Neuronal stem cell (in vitro differentiated cells): ENCODE results near the gene KIAA0040.

ENCODE experiments used
- DNase-seq: peaks from one replicate; pipeline ENCODE4 v3.0.0-alpha.2; 2013; ENCODE audit warnings: low spot score
- H2AFZ ChIP-seq: one replicate; pipeline ENCODE4 v1.6.1; 2013; ENCODE audit warnings: mild to moderate bottlenecking, low read length, inconsistent platforms
- H2AK5ac ChIP-seq: 2 replicates; pipeline ENCODE4 v1.6.1; 2013; ENCODE audit warnings: low read depth, mild to moderate bottlenecking, inconsistent platforms, low read length, moderate library complexity, mixed read lengths
- H2BK120ac ChIP-seq: 2 replicates; pipeline ENCODE4 v1.6.1; 2013; ENCODE audit warnings: low read depth, mild to moderate bottlenecking, inconsistent platforms, low read length, moderate library complexity, mixed read lengths
- H2BK12ac ChIP-seq: one replicate; pipeline ENCODE4 v1.6.1; 2013; ENCODE audit warnings: low read length, inconsistent platforms
- H2BK15ac ChIP-seq: 2 replicates; pipeline ENCODE4 v1.6.1; 2013; ENCODE audit warnings: mild to moderate bottlenecking, low read length, inconsistent platforms, mixed read lengths
- H2BK5ac ChIP-seq: one replicate; pipeline ENCODE4 v1.6.1; 2013; ENCODE audit warnings: inconsistent platforms, mild to moderate bottlenecking, low read length, moderate library complexity
- H3K14ac ChIP-seq: one replicate; pipeline ENCODE4 v1.6.1; 2013; ENCODE audit warnings: low read length, inconsistent platforms
- H3K18ac ChIP-seq: 2 replicates; pipeline ENCODE4 v1.6.1; 2013; ENCODE audit warnings: low read length, inconsistent platforms
- H3K23ac ChIP-seq: 2 replicates; pipeline ENCODE4 v1.6.1; 2013; ENCODE audit warnings: low read depth, mild to moderate bottlenecking, mixed read lengths, low read length, inconsistent platforms; ENCODE audit not compliant: poor library complexity
- H3K27ac ChIP-seq: replicated peaks from 3 replicates; pipeline ENCODE4 v1.5.1; 2013; ENCODE audit warnings: low read length, inconsistent platforms
- H3K27me3 ChIP-seq, 3 experiments: 2 replicates each; pipeline ENCODE4 v1.6.1; 2013; ENCODE audit warnings: low read length in 3 of 3, mild to moderate bottlenecking in 2 of 3, inconsistent platforms in 1 of 3, low read depth in 1 of 3, mixed read lengths in 1 of 3, moderate library complexity in 1 of 3; ENCODE audit not compliant: control insufficient read depth in 3 of 3, insufficient read depth in 3 of 3
- H3K36me3 ChIP-seq, 2 donors: replicated peaks in 1 of 2; 2 replicates each; pipeline ENCODE4 v1.6.1; 2013; ENCODE audit warnings: low read length in 2 of 2; ENCODE audit not compliant: control insufficient read depth in 2 of 2, insufficient read depth in 2 of 2
- H3K4ac ChIP-seq: 2 replicates; pipeline ENCODE4 v1.6.1; 2013; ENCODE audit warnings: inconsistent platforms, mild to moderate bottlenecking, low read length, moderate library complexity
- H3K4me1 ChIP-seq, 2 donors: 1 replicate in 1 of 2; 2 replicates in 1 of 2; pipeline ENCODE4 v1.6.1; 2013; ENCODE audit warnings: low read length in 2 of 2, low read depth in 1 of 2; ENCODE audit not compliant: control insufficient read depth in 2 of 2, insufficient read depth in 1 of 2
- H3K4me2 ChIP-seq: one replicate; pipeline ENCODE4 v1.6.1; 2013; ENCODE audit warnings: mild to moderate bottlenecking, low read length, inconsistent platforms; ENCODE audit not compliant: insufficient read depth, poor library complexity, severe bottlenecking
- H3K4me3 ChIP-seq, 2 donors: 2 replicates each; pipeline ENCODE4 v1.5.1; 2013; ENCODE audit warnings: low read length in 2 of 2, mild to moderate bottlenecking in 2 of 2, inconsistent platforms in 1 of 2, moderate library complexity in 1 of 2
- H3K79me1 ChIP-seq: one replicate; pipeline ENCODE4 v1.6.1; 2013; ENCODE audit warnings: low read depth, mild to moderate bottlenecking, inconsistent platforms, low read length, moderate library complexity
- H3K9ac ChIP-seq: one replicate; pipeline ENCODE4 v1.6.1; 2013; ENCODE audit warnings: mild to moderate bottlenecking, low read depth, low read length, inconsistent platforms; ENCODE audit not compliant: poor library complexity
- H3K9me3 ChIP-seq, 2 donors: replicated peaks in 1 of 2; 2 replicates each; pipeline versions ENCODE3 to v1.6.1; 2013; ENCODE audit warnings: low read length in 2 of 2, mild to moderate bottlenecking in 2 of 2, inconsistent platforms in 1 of 2, low read depth in 1 of 2, mixed read lengths in 1 of 2, moderate library complexity in 1 of 2; ENCODE audit not compliant: control insufficient read depth in 2 of 2, insufficient read depth in 1 of 2
- H4K8ac ChIP-seq: one replicate; pipeline ENCODE4 v1.6.1; 2013; ENCODE audit warnings: low read depth, mild to moderate bottlenecking, inconsistent platforms, low read length, moderate library complexity
- H4K91ac ChIP-seq: one replicate; pipeline ENCODE4 v1.6.1; 2013; ENCODE audit warnings: low read length, low read depth, mild to moderate bottlenecking, inconsistent platforms; ENCODE audit not compliant: poor library complexity
- WGBS, 2 donors: extraction: QIAGEN DNeasy Blood & Tissue Kit; methylation state at CpG; one replicate each; pipeline ENCODE4 v1.1.7; 2013; ENCODE audit warnings: missing lambda C conversion rate in 2 of 2, mixed read lengths in 1 of 2; ENCODE audit not compliant: insufficient read length in 2 of 2, insufficient replicate concordance in 1 of 2; ENCODE audit errors: extremely low coverage in 2 of 2; 5-methylcytosine and 5-hydroxymethylcytosine counted together

KIAA0040 gene

DNA sequence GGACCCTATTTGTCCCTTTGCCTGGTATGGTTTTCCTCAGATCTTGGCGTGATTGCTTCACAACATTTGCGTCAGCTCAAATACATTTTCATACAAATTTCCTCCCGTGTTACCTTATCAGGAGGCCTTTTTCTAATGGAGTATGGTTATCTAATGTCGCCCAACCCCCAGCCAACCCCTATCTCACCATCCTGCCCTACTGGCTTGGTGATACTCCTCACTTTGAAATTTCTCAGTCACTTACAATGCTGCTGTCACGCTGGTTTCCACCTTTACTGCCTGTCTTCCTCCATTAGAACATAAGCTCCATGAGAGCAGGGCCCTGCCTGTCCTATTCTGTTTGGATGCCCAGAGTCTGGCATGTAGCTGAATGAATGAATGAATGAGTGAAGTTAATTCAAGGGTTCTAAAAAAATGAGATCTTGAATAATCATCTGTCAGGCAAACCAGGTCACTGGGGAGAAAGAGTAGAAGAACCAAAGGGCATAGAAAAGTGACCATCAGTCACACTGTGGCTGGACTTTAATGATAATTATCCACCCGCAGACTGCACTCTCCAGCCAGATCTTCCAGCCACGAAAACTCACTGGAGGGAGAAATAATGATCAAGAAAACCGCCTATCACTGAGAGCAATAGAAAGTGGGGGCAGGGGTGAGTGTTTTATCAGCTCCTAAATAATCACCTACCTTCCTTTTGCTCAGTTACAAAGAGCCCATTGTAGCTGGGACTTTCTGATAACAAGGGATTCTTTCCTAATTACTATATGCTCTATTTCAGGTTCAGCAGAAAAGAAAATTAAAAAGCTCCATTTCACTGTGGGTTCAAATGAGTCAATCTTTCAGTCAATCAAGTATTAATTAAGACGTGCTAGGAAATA, 21.3 kb downstream of the KIAA0040 start:
- Histone ChIP-seq H3K4me2 (no peak overlapping the region), H3K4ac (no peak overlapping the region), H3K36me3 (no peaks in the 10 kb centered on the region), H2BK120ac (no peak overlapping the region), H4K91ac (peak overlapping the region; percentile 9), H2AK5ac (no peak overlapping the region), H3K9ac (no peak overlapping the region), H2BK5ac (no peak overlapping the region), H3K79me1 (no peaks in the 10 kb centered on the region), H3K9me3 (no peaks in the 10 kb centered on the region), H3K18ac (no peak overlapping the region), H2BK12ac (no peak overlapping the region), H3K4me1 (peaks cover 0 to 3% of the 10 kb centered on the region in 2 donors), H3K27ac (no peak overlapping the region), H2BK15ac (no peak overlapping the region), H3K14ac (no peak overlapping the region), H4K8ac (no peak overlapping the region), H2AFZ (no peak overlapping the region), H3K27me3 (peaks cover 0 to 5% (median 1%) of the 10 kb centered on the region in 3 experiments), H3K23ac (no peak overlapping the region), H3K4me3 (no peak overlapping the region)
- no CpG with 5 or more reads among the region's 9 CpGs for WGBS, 2 donors
- no peak for DNase-seq

DNA sequence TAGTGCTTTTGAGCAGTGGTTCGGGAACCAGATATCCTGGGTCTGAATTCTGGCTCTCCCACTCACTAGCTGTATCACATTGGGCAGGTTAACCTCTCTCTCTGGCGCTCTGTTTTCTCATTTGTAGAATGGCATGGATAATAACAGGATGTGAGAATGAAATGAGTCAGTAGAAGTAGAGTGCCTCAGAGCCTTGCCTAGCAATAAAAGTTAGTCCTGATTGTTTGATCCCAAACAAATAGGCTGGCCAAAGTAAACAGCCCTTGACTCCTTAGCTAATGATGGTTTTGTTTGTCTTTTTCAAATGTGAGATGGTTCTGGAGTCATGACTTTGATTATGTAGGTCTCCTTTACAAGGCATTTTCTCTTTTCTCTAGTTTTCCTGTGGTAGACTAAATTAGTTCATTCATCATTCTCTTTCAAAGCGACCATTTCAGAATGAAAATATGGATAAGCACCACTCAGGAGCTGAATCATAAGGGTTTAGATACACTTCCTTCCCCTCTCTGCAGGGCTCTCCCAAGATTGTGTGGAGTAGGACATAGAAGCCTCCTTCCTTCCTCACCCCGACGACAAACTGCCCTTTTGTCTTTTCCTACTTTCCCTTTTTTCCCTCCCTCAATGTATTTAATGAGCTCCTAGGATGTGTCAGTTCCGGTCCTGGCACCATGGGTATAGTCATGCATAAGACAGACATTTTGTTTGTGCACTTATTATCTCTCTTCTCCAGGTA, 23.1 kb downstream of the KIAA0040 start:
- H3K23ac ChIP-seq = no peak overlapping the region
- no peak overlapping the region for H3K18ac ChIP-seq
- no peak overlapping the region for H2AFZ ChIP-seq
- H3K27ac ChIP-seq = no peak overlapping the region
- H3K9me3 ChIP-seq = no peaks in the 10 kb centered on the region
- no peak overlapping the region for H4K91ac ChIP-seq
- no peak overlapping the region for H3K4me2 ChIP-seq
- no CpG with 5 or more reads among the region's 6 CpGs for WGBS, 2 donors
- no peaks in the 10 kb centered on the region for H3K36me3 ChIP-seq
- no peak overlapping the region for H4K8ac ChIP-seq
- no peak for DNase-seq
- H3K4me1 ChIP-seq = peaks cover 2 to 3% of the 10 kb centered on the region in 2 donors
- no peak overlapping the region for H3K9ac ChIP-seq
- H2BK120ac ChIP-seq = no peak overlapping the region
- H2BK15ac ChIP-seq = no peak overlapping the region
- H3K4me3 ChIP-seq = no peak overlapping the region
- H3K14ac ChIP-seq = no peak overlapping the region
- no peak overlapping the region for H2BK5ac ChIP-seq
- H3K79me1 ChIP-seq = no peaks in the 10 kb centered on the region
- H3K27me3 ChIP-seq = peaks cover 0 to 10% (median 1%) of the 10 kb centered on the region in 3 experiments
- H2AK5ac ChIP-seq = no peak overlapping the region
- no peak overlapping the region for H2BK12ac ChIP-seq
- H3K4ac ChIP-seq = no peak overlapping the region

DNA sequence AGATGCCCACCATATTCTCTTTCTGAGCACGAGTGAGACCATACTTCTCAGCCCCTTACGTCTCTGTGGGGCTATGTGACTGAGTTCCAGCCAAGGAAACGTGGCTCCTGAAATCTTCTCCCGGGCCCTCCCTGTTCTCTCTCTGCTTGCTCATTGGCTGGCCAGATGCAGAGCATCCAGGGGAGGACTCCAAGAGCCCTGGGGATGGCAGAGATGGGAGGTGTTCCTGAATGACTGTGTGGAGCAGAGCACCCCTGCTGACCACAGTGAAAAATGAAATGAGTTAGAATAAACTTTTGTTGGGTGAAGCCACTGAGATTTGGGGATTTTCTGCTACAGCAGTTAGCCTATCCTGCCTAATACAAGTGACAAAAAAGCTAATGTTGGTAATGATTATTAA, 23.8 kb downstream of the KIAA0040 start:
- peaks cover 2 to 3% of the 10 kb centered on the region in 2 donors for H3K4me1 ChIP-seq
- H3K18ac ChIP-seq = no peak overlapping the region
- no CpG with 5 or more reads among the region's 4 CpGs for WGBS, 2 donors

DNA sequence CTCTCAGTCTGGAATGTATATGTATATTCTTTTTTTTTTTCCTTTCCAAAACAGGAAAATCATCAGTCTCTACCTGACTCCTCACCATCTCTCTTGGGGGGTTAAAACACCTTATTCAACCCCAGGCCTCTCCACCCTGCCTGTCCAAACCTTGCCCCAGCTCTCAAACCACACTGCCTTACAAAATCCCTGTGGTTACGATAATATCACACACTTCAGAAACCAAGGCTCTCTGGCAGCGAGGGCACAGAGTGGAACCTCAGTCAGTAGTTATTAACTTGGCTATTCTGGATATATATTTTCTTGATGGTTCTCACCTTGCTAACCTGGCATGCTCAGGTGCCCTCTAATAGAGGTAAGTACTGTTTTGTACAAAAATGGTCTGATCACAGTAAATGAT, 24.7 kb downstream of the KIAA0040 start:
- H3K4me3 ChIP-seq = no peak overlapping the region
- no peak overlapping the region for H3K27ac ChIP-seq
- H4K8ac ChIP-seq = no peak overlapping the region
- no peaks in the 10 kb centered on the region for H3K79me1 ChIP-seq
- no peak overlapping the region for H2BK5ac ChIP-seq
- H2AFZ ChIP-seq = no peak overlapping the region
- H2AK5ac ChIP-seq = no peak overlapping the region
- no peak overlapping the region for H4K91ac ChIP-seq
- no peak overlapping the region for H3K9ac ChIP-seq
- H3K18ac ChIP-seq = no peak overlapping the region
- no peak overlapping the region for H3K23ac ChIP-seq
- H2BK120ac ChIP-seq = no peak overlapping the region
- H2BK12ac ChIP-seq = no peak overlapping the region
- no peak overlapping the region for H3K4ac ChIP-seq
- no peaks in the 10 kb centered on the region for H3K9me3 ChIP-seq
- peaks cover 0 to 10% (median 1%) of the 10 kb centered on the region in 3 experiments for H3K27me3 ChIP-seq
- H2BK15ac ChIP-seq = no peak overlapping the region
- no peak overlapping the region for H3K4me2 ChIP-seq
- peaks cover 2 to 3% of the 10 kb centered on the region in 2 donors for H3K4me1 ChIP-seq
- no CpG with 5 or more reads among the region's 2 CpGs for WGBS, 2 donors
- DNase-seq = no peak
- H3K36me3 ChIP-seq = no peaks in the 10 kb centered on the region
- H3K14ac ChIP-seq = no peak overlapping the region

More for the DNA sequence above, 23.8 kb downstream of the KIAA0040 start:
- Histone ChIP-seq H2BK12ac (no peak overlapping the region), H3K79me1 (no peaks in the 10 kb centered on the region), H3K23ac (no peak overlapping the region), H3K9ac (no peak overlapping the region), H3K14ac (no peak overlapping the region), H4K8ac (no peak overlapping the region), H3K36me3 (no peaks in the 10 kb centered on the region), H2AK5ac (no peak overlapping the region), H4K91ac (no peak overlapping the region), H3K27ac (no peak overlapping the region), H2BK5ac (no peak overlapping the region), H2BK15ac (no peak overlapping the region), H3K4ac (no peak overlapping the region), H3K4me2 (no peak overlapping the region), H3K27me3 (peaks cover 0 to 10% (median 1%) of the 10 kb centered on the region in 3 experiments), H2AFZ (no peak overlapping the region), H3K9me3 (no peaks in the 10 kb centered on the region), H2BK120ac (no peak overlapping the region), H3K4me3 (no peak overlapping the region)
- no peak for DNase-seq
